Measurements from ENCODE around the gene CACNA1E. TPM values are rescaled to one million over a fixed set of nuclear protein-coding genes. Genes with fewer than 3 reads are reported as not detected.
A peak's percentile ranks its signal among the peaks of the same experiment; 100 is the strongest.

CACNA1E gene
- total and polyA plus RNA-seq, 2 experiments from 2014 or later, result 0.32 to 1.1 TPM

GRCh38 chr1:181459067-181459466, 24.2 kb upstream of the CACNA1E start:
- no peaks in the 10 kb centered on the region for H3K27me3 ChIP-seq (ENCODE audit: insufficient read depth)
- ATAC-seq, result no peak

GRCh38 chr1:181469829-181470228, 13.5 kb upstream of the CACNA1E start:
- Histone ChIP-seq H3K36me3 (ENCODE audit: insufficient read depth) (no peaks in the 10 kb centered on the region), H3K4me3 (no peak overlapping the region), H3K27ac (ENCODE audit: low read depth) (no peak overlapping the region), H3K79me2 (replicated peaks; ENCODE audit: insufficient read depth) (no peaks in the 10 kb centered on the region), H2AFZ (0 out of 2 replicates have a peak overlapping the region, but pooled peaks have one; percentile 63), H3F3A (replicated peaks; ENCODE audit: low read depth) (no peaks in the 10 kb centered on the region), H4K20me1 (replicated peaks; ENCODE audit: insufficient read depth) (no peaks in the 10 kb centered on the region), H3K27me3 (ENCODE audit: insufficient read depth) (no peaks in the 10 kb centered on the region), H3K4me1 (ENCODE audit: insufficient read depth) (no peaks in the 10 kb centered on the region), H3K4me2 (no peak overlapping the region), H3K9me2 (ENCODE audit: insufficient read depth) (no peaks in the 10 kb centered on the region)
- Mint-ChIP-seq H3K9me3 (no peaks in the 10 kb centered on the region; the same call in 2 of the 3 replicates), H3K27me3 (ENCODE audit: insufficient read depth, low read depth, poor library complexity) (peaks cover 7% of the 10 kb centered on the region), H3K36me3 (ENCODE audit: low read depth) (no peaks in the 10 kb centered on the region), H3K4me3 (no peak overlapping the region), H3K27ac (no peak overlapping the region), H3K4me1 (no peaks in the 10 kb centered on the region)
- ATAC-seq, result no peak
- no peak for DNase-seq (ENCODE audit: low spot score)
- no peak for TF ChIP-seq EZH2 (IDR thresholded peaks at IDR 0.05; ENCODE audit: low read depth, unreplicated experiment)
- TF ChIP-seq ZNF331 (CRISPR knock-in tag; IDR thresholded peaks at IDR 0.05; ENCODE audit: low read depth), result no peak
- TF ChIP-seq ZNF114 (CRISPR knock-in tag; IDR thresholded peaks at IDR 0.05), result no peak
- no peak for TF ChIP-seq CREB1 (CRISPR knock-in tag; IDR thresholded peaks at IDR 0.05; ENCODE audit: low read depth)
- TF ChIP-seq ETS1 (IDR thresholded peaks at IDR 0.05), result no peak
- no peak for TF ChIP-seq EZH2phosphoT487 (IDR thresholded peaks at IDR 0.05; ENCODE audit: unreplicated experiment)
- no peak for TF ChIP-seq CTCF (conservative IDR thresholded peaks at IDR 0.05; ENCODE audit: low read depth in 2 of 2)
- TF ChIP-seq ZNF462 (CRISPR knock-in tag; IDR thresholded peaks at IDR 0.05), result no peak
- TF ChIP-seq JUNB (IDR thresholded peaks at IDR 0.05; ENCODE audit: unreplicated experiment), result no peak

More at GRCh38 chr1:181459067-181459466, 24.2 kb upstream of the CACNA1E start:
- Histone ChIP-seq H4K20me1 (replicated peaks; ENCODE audit: insufficient read depth) (no peaks in the 10 kb centered on the region), H3K79me2 (replicated peaks; ENCODE audit: insufficient read depth) (no peaks in the 10 kb centered on the region), H3F3A (replicated peaks; ENCODE audit: low read depth) (no peaks in the 10 kb centered on the region), H3K27ac (ENCODE audit: low read depth) (no peak overlapping the region), H2AFZ (no peak overlapping the region), H3K36me3 (ENCODE audit: insufficient read depth) (no peaks in the 10 kb centered on the region), H3K4me1 (ENCODE audit: insufficient read depth) (no peaks in the 10 kb centered on the region), H3K4me3 (no peak overlapping the region), H3K4me2 (no peak overlapping the region), H3K9me2 (ENCODE audit: insufficient read depth) (0 out of 2 replicates have a peak, but pooled peaks cover 4% of the 10 kb centered on the region)
- Mint-ChIP-seq H3K27ac (no peak overlapping the region), H3K9me3 (peaks cover 20% of the 10 kb centered on the region), H3K4me1 (no peaks in the 10 kb centered on the region), H3K4me3 (no peak overlapping the region), H3K36me3 (ENCODE audit: low read depth) (no peaks in the 10 kb centered on the region), H3K27me3 (ENCODE audit: insufficient read depth, low read depth, poor library complexity) (peaks cover 8% of the 10 kb centered on the region)
- no peak for DNase-seq (ENCODE audit: low spot score)
- no peak for TF ChIP-seq ETS1 (IDR thresholded peaks at IDR 0.05)
- no peak for TF ChIP-seq ZNF331 (CRISPR knock-in tag; IDR thresholded peaks at IDR 0.05; ENCODE audit: low read depth)
- no peak for TF ChIP-seq NANOG (IDR thresholded peaks at IDR 0.05; ENCODE audit: borderline replicate concordance)
- TF ChIP-seq CREB1 (CRISPR knock-in tag; IDR thresholded peaks at IDR 0.05; ENCODE audit: low read depth), result no peak
- TF ChIP-seq EZH2 (IDR thresholded peaks at IDR 0.05; ENCODE audit: low read depth, unreplicated experiment), result no peak
